GM12878 (cell line): ENCODE measurements around the gene SLC25A36.

Source experiments
- FOS ChIP-seq: IDR thresholded peaks from 3 replicates; pipeline ENCODE4 v1.6.1; 2011; ENCODE audit warnings: borderline replicate concordance; ENCODE audit not compliant: insufficient read length; ENCODE audit errors: extremely low read depth
- JUNB ChIP-seq: IDR thresholded peaks from 2 replicates; pipeline ENCODE4 v1.6.1; 2016; ENCODE audit warnings: antibody characterized with exemption, mild to moderate bottlenecking
- POLR2A ChIP-seq: IDR thresholded peaks from 2 replicates; pipeline ENCODE4 v1.6.1; 2011; ENCODE audit warnings: low read depth, mild to moderate bottlenecking, low read length
- POLR2AphosphoS5 ChIP-seq: IDR thresholded peaks from 2 replicates; pipeline ENCODE4 v1.6.1; 2011; ENCODE audit warnings: mild to moderate bottlenecking, low read length, inconsistent platforms
- RAD51 ChIP-seq: fragments of 450-650 bp; IDR thresholded peaks from 2 replicates; pipeline ENCODE4 v1.6.1; 2016; ENCODE audit warnings: moderate library complexity, mild to moderate bottlenecking, inconsistent platforms
- SIN3A ChIP-seq: IDR thresholded peaks from 2 replicates; pipeline ENCODE4 v1.6.1; 2012; ENCODE audit warnings: low read depth, low read length, improper control_type of control experiment
- TAF1 ChIP-seq: IDR thresholded peaks from 2 replicates; pipeline ENCODE4 v1.6.1; 2011; ENCODE audit warnings: mild to moderate bottlenecking, low read depth, low read length, borderline replicate concordance
- TF ChIP-seq, protein P1 (sequence below), 3 experiments: IDR thresholded peaks in 2 of 3; conservative IDR thresholded peaks in 1 of 3; 2 replicates each; pipeline ENCODE4 v1.5.1; 2011; ENCODE audit warnings: low read depth in 3 of 3, low read length in 3 of 3, mild to moderate bottlenecking in 3 of 3, control low read depth in 2 of 3, moderate library complexity in 2 of 3, inconsistent platforms in 1 of 3, mixed read lengths in 1 of 3; ENCODE audit not compliant: control insufficient read depth in 2 of 3, insufficient read depth in 1 of 3; ENCODE audit errors: extremely low read depth in 1 of 3
- TF ChIP-seq, protein P2 (sequence below): fragments of 450-650 bp; IDR thresholded peaks from 2 replicates; pipeline ENCODE4 v1.6.1; 2016; ENCODE audit warnings: mild to moderate bottlenecking

DNA sequence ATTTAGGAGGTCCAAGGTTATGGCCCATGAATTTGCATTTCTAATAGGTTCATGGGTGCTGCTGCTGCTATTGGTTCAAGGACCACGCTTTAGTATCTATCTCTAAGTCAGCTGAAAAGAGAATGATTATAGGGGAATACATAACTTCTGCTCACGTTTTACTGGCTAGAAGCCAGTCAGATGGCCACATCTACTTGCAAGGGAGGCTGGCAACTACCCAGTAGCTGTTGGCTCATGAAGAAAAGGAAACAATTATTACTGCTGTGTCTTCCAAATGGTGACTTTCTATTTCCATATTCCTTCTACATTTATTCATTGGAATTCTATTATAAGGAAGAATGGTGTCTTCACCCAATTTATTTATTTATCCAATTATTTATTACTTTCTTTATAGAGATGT, 54.2 kb downstream of the SLC25A36 start:
- no peak for TF ChIP-seq FOS
- no peak for TF ChIP-seq TAF1
- TF ChIP-seq, protein P1, sequence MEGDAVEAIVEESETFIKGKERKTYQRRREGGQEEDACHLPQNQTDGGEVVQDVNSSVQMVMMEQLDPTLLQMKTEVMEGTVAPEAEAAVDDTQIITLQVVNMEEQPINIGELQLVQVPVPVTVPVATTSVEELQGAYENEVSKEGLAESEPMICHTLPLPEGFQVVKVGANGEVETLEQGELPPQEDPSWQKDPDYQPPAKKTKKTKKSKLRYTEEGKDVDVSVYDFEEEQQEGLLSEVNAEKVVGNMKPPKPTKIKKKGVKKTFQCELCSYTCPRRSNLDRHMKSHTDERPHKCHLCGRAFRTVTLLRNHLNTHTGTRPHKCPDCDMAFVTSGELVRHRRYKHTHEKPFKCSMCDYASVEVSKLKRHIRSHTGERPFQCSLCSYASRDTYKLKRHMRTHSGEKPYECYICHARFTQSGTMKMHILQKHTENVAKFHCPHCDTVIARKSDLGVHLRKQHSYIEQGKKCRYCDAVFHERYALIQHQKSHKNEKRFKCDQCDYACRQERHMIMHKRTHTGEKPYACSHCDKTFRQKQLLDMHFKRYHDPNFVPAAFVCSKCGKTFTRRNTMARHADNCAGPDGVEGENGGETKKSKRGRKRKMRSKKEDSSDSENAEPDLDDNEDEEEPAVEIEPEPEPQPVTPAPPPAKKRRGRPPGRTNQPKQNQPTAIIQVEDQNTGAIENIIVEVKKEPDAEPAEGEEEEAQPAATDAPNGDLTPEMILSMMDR (IDR thresholded peaks at IDR 0.05 in 2 of 3, conservative IDR thresholded peaks at IDR 0.05 in 1 of 3; ENCODE audit: control insufficient read depth in 2 of 3, extremely low read depth in 1 of 3, insufficient read depth in 1 of 3, low read depth in 3 of 3, low read length in 3 of 3) = no peak
- no peak for TF ChIP-seq SIN3A
- no peak for TF ChIP-seq POLR2AphosphoS5
- TF ChIP-seq, protein P2, sequence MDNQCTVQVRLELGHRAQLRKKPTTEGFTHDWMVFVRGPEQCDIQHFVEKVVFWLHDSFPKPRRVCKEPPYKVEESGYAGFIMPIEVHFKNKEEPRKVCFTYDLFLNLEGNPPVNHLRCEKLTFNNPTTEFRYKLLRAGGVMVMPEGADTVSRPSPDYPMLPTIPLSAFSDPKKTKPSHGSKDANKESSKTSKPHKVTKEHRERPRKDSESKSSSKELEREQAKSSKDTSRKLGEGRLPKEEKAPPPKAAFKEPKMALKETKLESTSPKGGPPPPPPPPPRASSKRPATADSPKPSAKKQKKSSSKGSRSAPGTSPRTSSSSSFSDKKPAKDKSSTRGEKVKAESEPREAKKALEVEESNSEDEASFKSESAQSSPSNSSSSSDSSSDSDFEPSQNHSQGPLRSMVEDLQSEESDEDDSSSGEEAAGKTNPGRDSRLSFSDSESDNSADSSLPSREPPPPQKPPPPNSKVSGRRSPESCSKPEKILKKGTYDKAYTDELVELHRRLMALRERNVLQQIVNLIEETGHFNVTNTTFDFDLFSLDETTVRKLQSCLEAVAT = no peak
- no peak for TF ChIP-seq JUNB
- no peak for TF ChIP-seq POLR2A
- no peak for TF ChIP-seq RAD51
